Iris pigment epithelial cell (primary cell): ENCODE results near the gene MGLL.
A peak's percentile ranks its signal among the peaks of the same experiment; 100 is the strongest.

Experiments
- DNase-seq: peaks from one replicate; pipeline ENCODE4 v3.0.0-alpha.2; 2011; ENCODE audit warnings: low read depth

Gene MGLL

DNA sequence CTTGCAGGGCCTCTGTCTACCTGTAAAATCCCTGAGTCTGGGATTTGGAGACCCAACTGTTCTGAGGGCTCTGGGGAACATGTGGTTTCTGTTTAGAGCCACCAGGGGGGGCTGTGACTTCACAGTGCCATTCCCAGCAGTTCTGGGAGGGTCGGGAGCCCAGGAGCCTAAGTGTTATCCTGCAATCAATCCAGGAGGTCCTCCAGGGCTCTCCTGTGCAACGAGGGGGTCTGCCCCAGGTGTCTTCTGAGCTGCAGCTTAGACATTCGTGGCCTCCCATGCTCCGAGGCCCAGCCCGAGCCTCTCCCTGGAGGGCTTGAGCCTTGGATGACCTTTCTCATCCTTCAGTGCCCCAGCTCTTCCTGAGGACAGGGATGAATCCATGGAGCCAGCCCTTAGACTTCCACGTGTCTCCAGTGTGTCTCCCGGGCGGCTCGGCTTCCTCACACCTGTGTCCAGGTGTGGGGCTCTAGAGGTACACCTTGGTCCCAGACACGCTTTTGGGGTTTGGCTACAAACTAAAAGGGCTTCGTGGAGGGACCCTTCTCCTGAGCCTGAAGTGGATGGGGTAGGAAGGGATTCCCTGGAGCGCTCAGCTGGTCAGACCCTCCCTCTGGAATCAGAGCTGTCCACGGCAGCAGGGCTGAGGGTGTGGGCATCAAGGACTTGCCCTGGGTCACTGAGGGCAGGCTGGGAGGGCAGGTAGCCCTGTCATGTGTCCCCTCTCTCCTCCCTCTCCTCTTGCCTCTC lies 169.9 kb downstream of the MGLL start:
- DNase-seq, result peak; percentile 44

DNA sequence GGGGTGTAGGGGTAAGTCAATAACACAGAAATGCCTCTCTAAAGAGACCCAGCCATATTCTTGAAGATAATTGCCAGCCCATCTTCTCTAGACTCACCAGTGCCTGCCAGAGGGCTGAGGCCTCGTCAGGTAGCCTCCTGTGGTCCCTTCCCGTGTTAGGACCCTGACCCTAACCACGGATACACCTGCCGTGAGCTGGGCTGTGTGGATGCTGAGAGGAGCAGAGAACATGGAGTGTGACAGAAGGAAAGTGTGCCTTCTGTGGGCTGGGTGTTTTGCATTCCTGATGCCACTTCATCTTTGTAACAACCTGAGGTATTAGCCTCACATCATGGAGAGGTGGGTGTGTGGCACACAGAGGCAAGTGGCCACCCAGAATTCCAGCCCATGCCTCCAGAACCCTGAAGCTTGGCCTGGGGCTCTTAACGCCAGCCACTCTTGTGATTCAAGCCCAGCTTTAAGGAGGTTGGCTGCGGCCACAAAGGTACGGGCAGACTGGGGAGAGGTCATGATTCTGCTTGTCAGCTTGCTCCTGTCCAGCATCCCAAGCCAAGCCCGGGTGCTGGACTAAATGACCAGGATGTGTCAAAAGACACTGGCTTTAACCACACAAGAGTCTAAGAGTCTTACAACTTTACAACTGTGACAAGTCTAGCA lies 170.7 kb downstream of the MGLL start:
- no peak for DNase-seq

DNA sequence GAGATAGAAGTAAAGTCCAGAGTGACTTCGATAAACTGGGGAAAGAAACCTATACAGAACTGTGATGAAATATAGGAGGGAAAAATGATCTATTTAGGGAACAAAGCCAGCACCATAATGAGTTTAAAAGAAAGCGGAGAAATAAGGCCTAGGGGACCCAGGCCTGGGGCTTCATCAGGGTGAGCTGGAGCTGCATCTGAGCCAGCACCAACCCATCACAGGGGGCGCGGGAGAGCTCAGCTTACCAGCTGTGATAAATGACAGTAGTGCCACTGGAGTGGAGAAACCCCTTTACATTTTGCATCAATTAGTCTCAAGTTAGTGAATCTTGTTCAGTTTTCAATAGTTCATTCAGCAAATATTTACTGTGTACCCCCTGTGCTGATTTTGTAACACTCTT lies 172.1 kb downstream of the MGLL start:
- no peak for DNase-seq

DNA sequence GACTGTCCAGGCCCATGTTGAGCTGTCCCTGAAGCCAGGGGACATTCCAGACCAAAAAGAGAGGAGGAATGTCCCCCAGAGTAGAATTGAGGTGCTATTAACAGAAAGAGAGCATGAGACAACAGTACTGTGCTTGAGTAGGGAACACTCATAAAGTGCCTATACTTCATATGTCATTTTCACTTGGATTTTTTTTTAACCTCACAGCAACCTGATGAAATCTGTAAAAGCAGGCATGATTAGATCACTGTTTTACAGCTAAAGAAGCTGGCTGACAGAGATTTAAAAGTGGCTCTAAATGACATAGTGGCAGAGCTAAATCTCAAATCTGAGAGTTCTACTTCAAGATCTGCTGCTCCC lies 174.5 kb downstream of the MGLL start:
- no peak for DNase-seq

DNA sequence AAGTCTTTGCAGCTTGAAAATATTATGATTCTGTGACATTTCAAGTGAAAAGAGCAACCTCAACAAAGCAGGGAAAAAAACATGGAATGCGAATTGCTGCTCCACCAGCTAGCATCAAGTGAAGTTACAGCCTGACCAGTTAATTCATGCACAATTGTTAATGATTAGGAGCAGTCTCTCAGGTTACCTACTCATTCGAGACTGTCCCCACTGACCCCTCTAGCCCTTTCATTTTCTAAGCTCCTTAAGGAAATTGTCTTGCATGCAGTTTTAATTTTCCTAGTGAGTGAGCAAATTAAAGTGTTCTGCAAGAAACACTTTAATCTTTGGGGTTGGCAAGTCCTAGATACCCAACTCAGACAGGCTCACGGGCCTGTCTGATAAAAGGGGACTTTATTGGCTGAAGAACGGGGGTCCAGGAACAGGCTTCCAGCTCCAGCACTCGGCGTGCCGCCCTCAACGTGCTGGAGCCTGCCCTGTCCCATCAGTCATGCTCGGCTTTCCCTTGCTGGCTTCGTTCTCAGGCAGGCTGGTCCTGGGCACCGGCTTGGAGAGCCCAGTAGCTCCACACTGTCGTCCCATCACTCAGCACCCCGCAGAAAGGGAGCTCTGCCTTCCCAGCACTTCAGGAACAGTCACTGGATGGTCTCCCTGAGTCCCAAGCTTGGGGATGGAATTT lies 175.0 kb downstream of the MGLL start:
- no peak for DNase-seq

DNA sequence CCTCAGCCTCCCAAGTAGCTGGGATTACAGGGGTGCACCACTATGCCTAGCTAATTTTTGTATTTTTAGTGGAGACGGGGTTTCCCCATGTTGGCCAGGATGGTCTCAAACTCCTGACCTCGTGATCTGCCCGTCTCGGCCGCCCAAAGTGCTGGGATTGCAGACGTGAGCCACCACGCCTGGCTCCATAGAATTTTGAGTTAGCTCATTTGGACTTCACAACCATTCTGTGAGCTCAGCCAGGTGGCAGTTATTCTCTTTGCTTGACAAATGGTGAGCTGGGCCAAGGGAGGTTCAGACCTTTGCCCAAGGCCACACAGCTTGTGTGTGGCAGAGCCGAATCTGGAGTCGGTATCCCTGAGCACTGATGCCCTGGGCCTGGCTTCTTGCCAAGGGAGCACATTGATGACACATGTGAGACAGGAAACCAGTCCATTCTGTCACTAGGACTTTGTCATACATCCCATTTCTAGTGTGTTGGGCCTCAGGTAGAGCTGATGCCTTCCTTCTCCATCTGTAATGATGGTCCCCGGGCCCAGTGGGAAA lies 175.7 kb downstream of the MGLL start:
- DNase-seq, result no peak

DNA sequence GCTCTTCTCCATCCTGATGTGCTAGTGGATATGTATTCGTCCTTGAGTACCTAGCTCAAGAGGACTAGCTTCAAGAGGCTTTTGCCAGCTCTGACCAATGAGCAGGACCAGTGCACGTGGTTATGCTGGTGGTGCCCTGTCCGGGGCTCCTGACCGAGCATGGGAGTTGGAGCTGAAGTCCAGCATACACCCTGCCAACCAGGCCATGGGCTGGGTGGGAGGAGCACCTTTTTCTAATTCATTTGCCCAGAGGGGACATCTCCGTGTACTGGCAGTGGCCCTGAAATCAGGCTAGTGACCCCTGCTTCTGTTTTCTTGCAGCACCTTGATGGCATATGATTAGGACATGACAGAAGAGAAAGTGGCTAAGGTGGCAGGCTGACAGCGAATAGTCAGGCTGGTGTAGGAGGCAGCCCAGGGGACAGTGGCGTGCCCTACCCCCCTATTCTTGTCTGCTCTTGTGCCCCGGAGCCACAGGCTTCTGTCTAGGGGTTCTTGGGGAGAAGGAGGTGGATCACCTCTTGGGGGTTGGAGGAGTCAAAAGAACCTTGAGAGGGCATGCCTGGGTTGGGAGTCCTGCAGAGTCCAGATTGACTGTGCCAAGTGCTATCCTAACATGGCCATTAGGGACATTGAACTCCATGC lies 176.8 kb downstream of the MGLL start:
- no peak for DNase-seq

DNA sequence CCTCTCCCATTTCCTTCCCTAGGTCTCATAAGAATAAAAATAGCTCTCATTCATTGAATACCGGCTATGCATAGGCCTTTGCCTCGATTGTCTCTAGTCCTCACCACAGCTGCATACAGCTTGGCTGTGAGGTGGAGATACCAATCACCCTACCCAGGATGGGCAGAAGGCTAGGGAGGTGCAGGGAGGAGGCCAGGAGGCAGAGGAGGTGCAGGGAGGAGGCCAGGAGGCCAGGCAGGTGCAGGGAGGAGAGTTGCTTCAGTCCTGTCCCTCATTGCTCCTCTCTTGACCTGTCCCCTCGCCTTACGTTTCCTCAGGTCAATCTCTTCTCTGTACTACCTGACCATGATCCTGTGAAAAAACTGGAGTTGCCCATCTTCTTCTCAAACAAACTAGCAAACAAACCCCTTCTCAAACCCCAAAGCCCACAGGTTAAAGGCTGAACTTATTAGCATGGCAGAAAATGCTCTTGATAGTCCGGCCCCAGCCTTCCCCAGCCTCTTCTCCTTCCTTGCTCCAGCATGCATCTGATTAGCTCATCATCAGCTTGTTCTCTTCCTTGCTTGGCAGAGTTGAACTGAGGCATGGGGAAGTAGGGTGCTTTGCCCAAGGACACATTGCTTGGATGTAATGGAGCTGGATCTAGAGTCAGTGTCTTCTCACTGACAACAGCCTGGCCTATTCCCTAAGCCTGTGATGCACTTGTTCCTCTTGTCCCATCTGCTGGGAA lies 177.5 kb downstream of the MGLL start:
- no peak for DNase-seq

DNA sequence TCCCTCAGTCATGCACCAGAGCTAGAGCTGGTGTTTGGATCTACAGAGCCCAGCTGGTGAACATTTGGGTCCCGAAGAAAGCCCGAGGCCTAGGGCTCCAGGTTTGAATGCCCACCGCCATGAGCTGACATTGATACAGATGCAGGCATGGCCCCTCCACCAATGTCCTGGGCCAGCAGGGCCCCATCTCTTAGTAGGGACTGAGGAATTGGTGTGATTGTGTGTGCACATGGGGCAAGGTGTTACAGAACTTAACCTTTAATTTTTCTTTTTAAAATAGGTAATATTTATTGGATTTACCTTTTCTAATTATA lies 182.3 kb downstream of the MGLL start:
- no peak for DNase-seq

DNA sequence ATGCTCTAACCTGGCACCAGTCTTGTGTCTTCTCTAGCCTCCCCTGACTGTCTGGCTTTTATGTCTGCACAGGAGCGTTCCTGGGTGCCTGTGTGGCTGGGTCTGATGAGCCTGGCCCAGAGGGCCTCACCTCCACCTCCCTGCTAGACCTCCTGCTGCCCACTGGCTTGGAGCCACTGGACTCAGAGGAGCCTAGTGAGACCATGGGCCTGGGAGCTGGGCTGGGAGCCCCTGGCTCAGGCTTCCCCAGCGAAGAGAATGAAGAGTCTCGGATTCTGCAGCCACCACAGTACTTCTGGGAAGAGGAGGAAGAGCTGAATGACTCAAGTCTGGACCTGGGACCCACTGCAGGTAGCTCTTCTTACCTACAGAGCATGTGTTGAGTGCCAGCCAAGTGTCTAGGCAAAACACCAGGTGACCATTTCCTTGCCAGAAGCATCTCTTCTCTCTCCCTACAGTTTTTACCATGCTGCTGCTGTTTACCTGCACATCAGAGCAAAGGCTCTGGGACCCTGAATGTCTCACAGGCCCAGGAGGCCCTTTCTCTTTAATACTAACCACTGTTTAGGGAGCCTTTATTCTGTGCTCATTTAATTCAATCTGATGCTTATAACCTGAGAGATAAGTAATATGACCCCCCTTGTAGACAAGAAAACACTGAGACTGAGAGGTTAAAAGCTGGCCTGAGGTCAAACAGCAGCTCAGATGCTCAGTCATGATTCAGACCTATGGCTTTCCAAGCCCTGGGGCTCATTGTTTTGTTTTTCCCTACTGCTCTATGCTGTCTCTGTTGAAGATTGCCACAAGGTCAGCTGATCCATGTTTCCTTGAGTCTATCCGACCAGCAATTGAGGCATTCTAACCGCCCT lies 182.9 kb downstream of the MGLL start:
- peak; percentile 74 for DNase-seq
